OCI-LY7 (cell line): ENCODE measurements around the gene IRX3.

ENCODE experiments used
- EZH2phosphoT487 ChIP-seq: fragments of 200-600 bp; sonication (generic); IDR thresholded peaks from 2 replicates; pipeline ENCODE4 v1.6.1; 2018; ENCODE audit warnings: low read depth, borderline replicate concordance, mild to moderate bottlenecking, mixed run types, antibody characterized with exemption, low read length, moderate library complexity, mixed read lengths
- TF ChIP-seq, protein P1 (sequence below): fragments of 200-600 bp; sonication (generic); conservative IDR thresholded peaks from 2 replicates; pipeline ENCODE4 v1.5.1; 2014; ENCODE audit warnings: mild to moderate bottlenecking, antibody characterized with exemption, low read length, moderate library complexity, mixed read lengths

- TF ChIP-seq, protein P1, sequence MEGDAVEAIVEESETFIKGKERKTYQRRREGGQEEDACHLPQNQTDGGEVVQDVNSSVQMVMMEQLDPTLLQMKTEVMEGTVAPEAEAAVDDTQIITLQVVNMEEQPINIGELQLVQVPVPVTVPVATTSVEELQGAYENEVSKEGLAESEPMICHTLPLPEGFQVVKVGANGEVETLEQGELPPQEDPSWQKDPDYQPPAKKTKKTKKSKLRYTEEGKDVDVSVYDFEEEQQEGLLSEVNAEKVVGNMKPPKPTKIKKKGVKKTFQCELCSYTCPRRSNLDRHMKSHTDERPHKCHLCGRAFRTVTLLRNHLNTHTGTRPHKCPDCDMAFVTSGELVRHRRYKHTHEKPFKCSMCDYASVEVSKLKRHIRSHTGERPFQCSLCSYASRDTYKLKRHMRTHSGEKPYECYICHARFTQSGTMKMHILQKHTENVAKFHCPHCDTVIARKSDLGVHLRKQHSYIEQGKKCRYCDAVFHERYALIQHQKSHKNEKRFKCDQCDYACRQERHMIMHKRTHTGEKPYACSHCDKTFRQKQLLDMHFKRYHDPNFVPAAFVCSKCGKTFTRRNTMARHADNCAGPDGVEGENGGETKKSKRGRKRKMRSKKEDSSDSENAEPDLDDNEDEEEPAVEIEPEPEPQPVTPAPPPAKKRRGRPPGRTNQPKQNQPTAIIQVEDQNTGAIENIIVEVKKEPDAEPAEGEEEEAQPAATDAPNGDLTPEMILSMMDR: no peak
- TF ChIP-seq EZH2phosphoT487: no peak
These were observed 1.6 kb upstream of the IRX3 start for GRCh38 chr16:54288030-54288834.
